GM23338 (cell line): ENCODE measurements around the gene CS. TPM values are rescaled to one million over a fixed set of nuclear protein-coding genes. Genes with fewer than 3 reads are reported as not detected.

Experiments
- ATAC-seq: fragments of 200-7000 bp; cut with Tn5 transposase; 3 replicates; pipeline ENCODE4 v1.9.1; 2020
- DNase-seq: peaks from one replicate; pipeline ENCODE4 v3.0.0-alpha.2; 2015; ENCODE audit warnings: low spot score
- H2AFZ ChIP-seq: fragments of 200-600 bp; sonication (generic); 2 replicates; pipeline ENCODE4 v1.8.0; 2016; ENCODE audit warnings: antibody characterized with exemption, mild to moderate bottlenecking, moderate library complexity
- H3F3A ChIP-seq: fragments of 200-600 bp; sonication (generic); replicated peaks from 2 replicates; pipeline ENCODE4 v1.8.0; 2017; ENCODE audit warnings: antibody characterized with exemption, mixed run types, low read depth
- H3K27ac ChIP-seq: fragments of 200-600 bp; sonication (generic); 2 replicates; pipeline ENCODE4 v1.6.1; 2016; ENCODE audit warnings: low read depth
- H3K27me3 ChIP-seq: fragments of 200-600 bp; sonication (generic); 2 replicates; pipeline ENCODE4 v1.8.0; 2016; ENCODE audit warnings: mild to moderate bottlenecking, mixed run types, moderate library complexity; ENCODE audit not compliant: insufficient read depth
- H3K36me3 ChIP-seq: fragments of 200-600 bp; sonication (generic); 2 replicates; pipeline ENCODE4 v1.8.0; 2016; ENCODE audit warnings: mild to moderate bottlenecking; ENCODE audit not compliant: insufficient read depth
- H3K4me1 ChIP-seq: fragments of 200-600 bp; sonication (generic); 2 replicates; pipeline ENCODE4 v1.8.0; 2016; ENCODE audit warnings: mild to moderate bottlenecking, moderate library complexity; ENCODE audit not compliant: insufficient read depth
- H3K4me2 ChIP-seq: fragments of 200-600 bp; sonication (generic); 2 replicates; pipeline ENCODE4 v1.7.1; 2017; ENCODE audit warnings: mixed run types
- H3K4me3 ChIP-seq: fragments of 200-600 bp; sonication (generic); 2 replicates; pipeline ENCODE4 v1.6.1; 2016; ENCODE audit warnings: mixed run types
- H3K79me2 ChIP-seq: fragments of 200-600 bp; sonication (generic); replicated peaks from 2 replicates; pipeline ENCODE4 v1.8.0; 2017; ENCODE audit warnings: mild to moderate bottlenecking; ENCODE audit not compliant: insufficient read depth
- H3K9me2 ChIP-seq: fragments of 200-600 bp; sonication (generic); 2 replicates; pipeline ENCODE4 v1.8.0; 2017; ENCODE audit not compliant: insufficient read depth
- H4K20me1 ChIP-seq: fragments of 200-600 bp; sonication (generic); replicated peaks from 2 replicates; pipeline ENCODE4 v1.8.0; 2017; ENCODE audit warnings: mild to moderate bottlenecking; ENCODE audit not compliant: insufficient read depth
- H3K27ac Mint-ChIP-seq: 2 replicates; pipeline ENCODE4 v1.8.0; 2020; ENCODE audit warnings: inconsistent platforms, mild to moderate bottlenecking, moderate library complexity, mixed read lengths
- H3K27me3 Mint-ChIP-seq: 3 replicates; pipeline ENCODE4 v1.8.0; 2022; ENCODE audit warnings: low read depth, mild to moderate bottlenecking, moderate library complexity, mixed read lengths, inconsistent platforms; ENCODE audit not compliant: insufficient read depth, poor library complexity
- H3K36me3 Mint-ChIP-seq: 3 replicates; pipeline ENCODE4 v1.8.0; 2021; ENCODE audit warnings: low read depth, mild to moderate bottlenecking, inconsistent platforms, moderate library complexity, mixed read lengths
- H3K4me1 Mint-ChIP-seq: 3 replicates; pipeline ENCODE4 v1.8.0; 2020; ENCODE audit warnings: mild to moderate bottlenecking, inconsistent platforms, mixed read lengths
- H3K4me3 Mint-ChIP-seq: 3 replicates; pipeline ENCODE4 v1.8.0; 2021; ENCODE audit warnings: moderate library complexity, mild to moderate bottlenecking, inconsistent platforms, mixed read lengths
- H3K9me3 Mint-ChIP-seq: 3 replicates; pipeline ENCODE4 v1.8.0; 2020; ENCODE audit warnings: moderate library complexity, mild to moderate bottlenecking, inconsistent platforms, mixed read lengths
- CREB1 ChIP-seq: fragments of 250-450 bp; sonication (Bioruptor Pico); IDR thresholded peaks from 2 replicates; pipeline ENCODE4 v1.5.0; 2020; ENCODE audit warnings: low read depth, mild to moderate bottlenecking, moderate library complexity
- ETS1 ChIP-seq: IDR thresholded peaks from 2 replicates; pipeline ENCODE4 v1.6.1; 2016; ENCODE audit warnings: antibody characterized with exemption
- EZH2 ChIP-seq: fragments of 200-600 bp; sonication (generic); IDR thresholded peaks from one replicate; pipeline ENCODE4 v1.8.0; 2017; ENCODE audit warnings: antibody characterized with exemption, mild to moderate bottlenecking, low read depth; ENCODE audit not compliant: unreplicated experiment
- EZH2phosphoT487 ChIP-seq: fragments of 200-600 bp; sonication (generic); IDR thresholded peaks from one replicate; pipeline ENCODE4 v1.8.1; 2018; ENCODE audit warnings: antibody characterized with exemption; ENCODE audit not compliant: unreplicated experiment
- JUNB ChIP-seq: IDR thresholded peaks from one replicate; pipeline ENCODE4 v1.6.1; 2016; ENCODE audit warnings: antibody characterized with exemption; ENCODE audit not compliant: unreplicated experiment
- NANOG ChIP-seq: IDR thresholded peaks from 2 replicates; pipeline ENCODE4 v1.6.1; 2016; ENCODE audit warnings: antibody characterized with exemption, borderline replicate concordance
- POLR2AphosphoS5 ChIP-seq: IDR thresholded peaks from 2 replicates; pipeline ENCODE4 v1.6.1; 2016; ENCODE audit warnings: antibody characterized with exemption, low read depth
- REST ChIP-seq: IDR thresholded peaks from one replicate; pipeline ENCODE4 v1.6.1; 2018; ENCODE audit warnings: antibody characterized with exemption; ENCODE audit not compliant: unreplicated experiment
- STAT1 ChIP-seq: IDR thresholded peaks from one replicate; pipeline ENCODE4 v1.6.1; 2016; ENCODE audit warnings: antibody characterized with exemption; ENCODE audit not compliant: unreplicated experiment
- ZNF114 ChIP-seq: fragments of 250-450 bp; sonication (Bioruptor Pico); IDR thresholded peaks from 2 replicates; pipeline ENCODE4 v1.5.0; 2020; ENCODE audit warnings: mild to moderate bottlenecking, moderate library complexity
- ZNF331 ChIP-seq: fragments of 250-450 bp; sonication (Bioruptor Pico); IDR thresholded peaks from 2 replicates; pipeline ENCODE4 v1.5.0; 2020; ENCODE audit warnings: low read depth, mild to moderate bottlenecking, moderate library complexity
- polyA plus RNA-seq: library from polyadenylated mRNA; unstranded; fragments of >200 nt; fragmentation: Nextera tagmentation; extraction: Ambion mirVana; gene quantifications from 2 replicates; pipeline ENCODE4 v1.2.1, GENCODE V29; 2016
- total RNA-seq: library from RNA; depleted of rRNA; stranded (reverse); fragments of >200 nt; shearing (Covaris generic); gene quantifications from 2 replicates; pipeline ENCODE4 v1.2.3, GENCODE V29; 2014
- TF ChIP-seq, protein P1 (sequence below), 2 experiments: fragments of 200-600 bp in 1 of 2; sonication (generic) in 1 of 2; conservative IDR thresholded peaks; 2 replicates each; pipeline versions ENCODE4 v1.5.1 to v1.6.1; 2016 to 2017; ENCODE audit warnings: antibody characterized with exemption in 2 of 2, low read depth in 2 of 2, mild to moderate bottlenecking in 2 of 2, moderate library complexity in 1 of 2
- TF ChIP-seq, protein P2 (sequence below): fragments of 250-450 bp; sonication (Bioruptor Pico); IDR thresholded peaks from 2 replicates; pipeline ENCODE4 v1.5.0; 2020; ENCODE audit warnings: mild to moderate bottlenecking, moderate library complexity

The CS gene
- total and polyA plus RNA-seq, 2 experiments from 2014 or later = 63.3 to 166 TPM

DNA sequence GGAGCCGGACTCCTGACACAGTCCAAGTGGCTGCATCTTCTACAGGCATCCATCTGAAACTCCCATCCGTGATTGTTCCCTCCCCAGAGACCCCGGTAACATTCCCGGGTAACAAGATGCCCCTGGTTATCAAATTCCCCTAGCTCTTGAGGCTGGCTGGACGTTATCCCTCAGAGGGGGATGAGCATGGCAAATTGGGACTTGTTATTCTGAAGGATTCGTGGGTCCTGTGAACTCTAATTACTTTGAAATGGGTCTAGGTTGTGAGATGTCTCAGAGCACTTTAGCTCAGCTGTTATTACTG lies 34.3 kb upstream of the CS start:
- Histone ChIP-seq H3K27me3 (no peaks in the 10 kb centered on the region), H4K20me1 (no peaks in the 10 kb centered on the region), H3K4me1 (peaks cover 29% of the 10 kb centered on the region), H2AFZ (no peak overlapping the region), H3K36me3 (no peaks in the 10 kb centered on the region), H3K27ac (peak overlapping the region; percentile 51), H3K4me2 (peak overlapping the region; percentile 81), H3F3A (peaks cover 16% of the 10 kb centered on the region; the same call in 1 of the 2 replicates), H3K4me3 (peak overlapping the region; percentile 58), H3K9me2 (peaks cover 13% of the 10 kb centered on the region), H3K79me2 (peaks cover 5% of the 10 kb centered on the region; the same call in 1 of the 2 replicates)
- TF ChIP-seq, protein P1, sequence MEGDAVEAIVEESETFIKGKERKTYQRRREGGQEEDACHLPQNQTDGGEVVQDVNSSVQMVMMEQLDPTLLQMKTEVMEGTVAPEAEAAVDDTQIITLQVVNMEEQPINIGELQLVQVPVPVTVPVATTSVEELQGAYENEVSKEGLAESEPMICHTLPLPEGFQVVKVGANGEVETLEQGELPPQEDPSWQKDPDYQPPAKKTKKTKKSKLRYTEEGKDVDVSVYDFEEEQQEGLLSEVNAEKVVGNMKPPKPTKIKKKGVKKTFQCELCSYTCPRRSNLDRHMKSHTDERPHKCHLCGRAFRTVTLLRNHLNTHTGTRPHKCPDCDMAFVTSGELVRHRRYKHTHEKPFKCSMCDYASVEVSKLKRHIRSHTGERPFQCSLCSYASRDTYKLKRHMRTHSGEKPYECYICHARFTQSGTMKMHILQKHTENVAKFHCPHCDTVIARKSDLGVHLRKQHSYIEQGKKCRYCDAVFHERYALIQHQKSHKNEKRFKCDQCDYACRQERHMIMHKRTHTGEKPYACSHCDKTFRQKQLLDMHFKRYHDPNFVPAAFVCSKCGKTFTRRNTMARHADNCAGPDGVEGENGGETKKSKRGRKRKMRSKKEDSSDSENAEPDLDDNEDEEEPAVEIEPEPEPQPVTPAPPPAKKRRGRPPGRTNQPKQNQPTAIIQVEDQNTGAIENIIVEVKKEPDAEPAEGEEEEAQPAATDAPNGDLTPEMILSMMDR (conservative IDR thresholded peaks at IDR 0.05; ENCODE audit: low read depth in 2 of 2) = no peak
- TF ChIP-seq CREB1 (CRISPR knock-in tag) (no peak), ZNF114 (CRISPR knock-in tag) (no peak), POLR2AphosphoS5 (no peak), REST (no peak), JUNB (no peak), EZH2phosphoT487 (no peak), EZH2 (no peak), ETS1 (no peak), ZNF331 (CRISPR knock-in tag) (no peak), NANOG (no peak), STAT1 (no peak)
- TF ChIP-seq, protein P2, sequence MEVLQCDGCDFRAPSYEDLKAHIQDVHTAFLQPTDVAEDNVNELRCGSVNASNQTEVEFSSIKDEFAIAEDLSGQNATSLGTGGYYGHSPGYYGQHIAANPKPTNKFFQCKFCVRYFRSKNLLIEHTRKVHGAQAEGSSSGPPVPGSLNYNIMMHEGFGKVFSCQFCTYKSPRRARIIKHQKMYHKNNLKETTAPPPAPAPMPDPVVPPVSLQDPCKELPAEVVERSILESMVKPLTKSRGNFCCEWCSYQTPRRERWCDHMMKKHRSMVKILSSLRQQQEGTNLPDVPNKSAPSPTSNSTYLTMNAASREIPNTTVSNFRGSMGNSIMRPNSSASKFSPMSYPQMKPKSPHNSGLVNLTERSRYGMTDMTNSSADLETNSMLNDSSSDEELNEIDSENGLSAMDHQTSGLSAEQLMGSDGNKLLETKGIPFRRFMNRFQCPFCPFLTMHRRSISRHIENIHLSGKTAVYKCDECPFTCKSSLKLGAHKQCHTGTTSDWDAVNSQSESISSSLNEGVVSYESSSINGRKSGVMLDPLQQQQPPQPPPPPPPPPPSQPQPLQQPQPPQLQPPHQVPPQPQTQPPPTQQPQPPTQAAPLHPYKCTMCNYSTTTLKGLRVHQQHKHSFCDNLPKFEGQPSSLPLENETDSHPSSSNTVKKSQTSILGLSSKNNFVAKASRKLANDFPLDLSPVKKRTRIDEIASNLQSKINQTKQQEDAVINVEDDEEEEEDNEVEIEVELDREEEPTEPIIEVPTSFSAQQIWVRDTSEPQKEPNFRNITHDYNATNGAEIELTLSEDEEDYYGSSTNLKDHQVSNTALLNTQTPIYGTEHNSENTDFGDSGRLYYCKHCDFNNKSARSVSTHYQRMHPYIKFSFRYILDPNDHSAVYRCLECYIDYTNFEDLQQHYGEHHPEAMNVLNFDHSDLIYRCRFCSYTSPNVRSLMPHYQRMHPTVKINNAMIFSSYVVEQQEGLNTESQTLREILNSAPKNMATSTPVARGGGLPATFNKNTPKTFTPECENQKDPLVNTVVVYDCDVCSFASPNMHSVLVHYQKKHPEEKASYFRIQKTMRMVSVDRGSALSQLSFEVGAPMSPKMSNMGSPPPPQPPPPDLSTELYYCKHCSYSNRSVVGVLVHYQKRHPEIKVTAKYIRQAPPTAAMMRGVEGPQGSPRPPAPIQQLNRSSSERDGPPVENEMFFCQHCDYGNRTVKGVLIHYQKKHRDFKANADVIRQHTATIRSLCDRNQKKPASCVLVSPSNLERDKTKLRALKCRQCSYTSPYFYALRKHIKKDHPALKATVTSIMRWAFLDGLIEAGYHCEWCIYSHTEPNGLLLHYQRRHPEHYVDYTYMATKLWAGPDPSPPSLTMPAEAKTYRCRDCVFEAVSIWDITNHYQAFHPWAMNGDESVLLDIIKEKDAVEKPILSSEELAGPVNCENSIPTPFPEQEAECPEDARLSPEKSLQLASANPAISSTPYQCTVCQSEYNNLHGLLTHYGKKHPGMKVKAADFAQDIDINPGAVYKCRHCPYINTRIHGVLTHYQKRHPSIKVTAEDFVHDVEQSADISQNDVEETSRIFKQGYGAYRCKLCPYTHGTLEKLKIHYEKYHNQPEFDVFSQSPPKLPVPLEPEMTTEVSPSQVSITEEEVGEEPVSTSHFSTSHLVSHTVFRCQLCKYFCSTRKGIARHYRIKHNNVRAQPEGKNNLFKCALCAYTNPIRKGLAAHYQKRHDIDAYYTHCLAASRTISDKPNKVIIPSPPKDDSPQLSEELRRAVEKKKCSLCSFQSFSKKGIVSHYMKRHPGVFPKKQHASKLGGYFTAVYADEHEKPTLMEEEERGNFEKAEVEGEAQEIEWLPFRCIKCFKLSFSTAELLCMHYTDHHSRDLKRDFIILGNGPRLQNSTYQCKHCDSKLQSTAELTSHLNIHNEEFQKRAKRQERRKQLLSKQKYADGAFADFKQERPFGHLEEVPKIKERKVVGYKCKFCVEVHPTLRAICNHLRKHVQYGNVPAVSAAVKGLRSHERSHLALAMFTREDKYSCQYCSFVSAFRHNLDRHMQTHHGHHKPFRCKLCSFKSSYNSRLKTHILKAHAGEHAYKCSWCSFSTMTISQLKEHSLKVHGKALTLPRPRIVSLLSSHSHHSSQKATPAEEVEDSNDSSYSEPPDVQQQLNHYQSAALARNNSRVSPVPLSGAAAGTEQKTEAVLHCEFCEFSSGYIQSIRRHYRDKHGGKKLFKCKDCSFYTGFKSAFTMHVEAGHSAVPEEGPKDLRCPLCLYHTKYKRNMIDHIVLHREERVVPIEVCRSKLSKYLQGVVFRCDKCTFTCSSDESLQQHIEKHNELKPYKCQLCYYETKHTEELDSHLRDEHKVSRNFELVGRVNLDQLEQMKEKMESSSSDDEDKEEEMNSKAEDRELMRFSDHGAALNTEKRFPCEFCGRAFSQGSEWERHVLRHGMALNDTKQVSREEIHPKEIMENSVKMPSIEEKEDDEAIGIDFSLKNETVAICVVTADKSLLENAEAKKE (CRISPR knock-in tag) = no peak
- no peaks in the 10 kb centered on the region for H3K9me3 Mint-ChIP-seq
- peak overlapping the region; percentile 99 for H3K27ac Mint-ChIP-seq
- DNase-seq (no peak), ATAC-seq (no peak)
- peaks cover 40% of the 10 kb centered on the region for H3K4me1 Mint-ChIP-seq
- peak overlapping the region; percentile 91 for H3K4me3 Mint-ChIP-seq
- peaks cover 12% of the 10 kb centered on the region for H3K27me3 Mint-ChIP-seq
- no peaks in the 10 kb centered on the region for H3K36me3 Mint-ChIP-seq
